GM23338 (cell line): Measurements from ENCODE around the gene GRIK4. TPM values are rescaled to one million over a fixed set of nuclear protein-coding genes. Genes with fewer than 3 reads are reported as not detected.

Source experiments
- ATAC-seq: fragments of 200-7000 bp; cut with Tn5 transposase; 3 replicates; pipeline ENCODE4 v1.9.1; 2020
- DNase-seq: peaks from one replicate; pipeline ENCODE4 v3.0.0-alpha.2; 2015; ENCODE audit warnings: low spot score
- H2AFZ ChIP-seq: fragments of 200-600 bp; sonication (generic); 2 replicates; pipeline ENCODE4 v1.8.0; 2016; ENCODE audit warnings: antibody characterized with exemption, mild to moderate bottlenecking, moderate library complexity
- H3F3A ChIP-seq: fragments of 200-600 bp; sonication (generic); replicated peaks from 2 replicates; pipeline ENCODE4 v1.8.0; 2017; ENCODE audit warnings: antibody characterized with exemption, mixed run types, low read depth
- H3K27ac ChIP-seq: fragments of 200-600 bp; sonication (generic); 2 replicates; pipeline ENCODE4 v1.6.1; 2016; ENCODE audit warnings: low read depth
- H3K27me3 ChIP-seq: fragments of 200-600 bp; sonication (generic); 2 replicates; pipeline ENCODE4 v1.8.0; 2016; ENCODE audit warnings: mild to moderate bottlenecking, mixed run types, moderate library complexity; ENCODE audit not compliant: insufficient read depth
- H3K36me3 ChIP-seq: fragments of 200-600 bp; sonication (generic); 2 replicates; pipeline ENCODE4 v1.8.0; 2016; ENCODE audit warnings: mild to moderate bottlenecking; ENCODE audit not compliant: insufficient read depth
- H3K4me1 ChIP-seq: fragments of 200-600 bp; sonication (generic); 2 replicates; pipeline ENCODE4 v1.8.0; 2016; ENCODE audit warnings: mild to moderate bottlenecking, moderate library complexity; ENCODE audit not compliant: insufficient read depth
- H3K4me2 ChIP-seq: fragments of 200-600 bp; sonication (generic); 2 replicates; pipeline ENCODE4 v1.7.1; 2017; ENCODE audit warnings: mixed run types
- H3K4me3 ChIP-seq: fragments of 200-600 bp; sonication (generic); 2 replicates; pipeline ENCODE4 v1.6.1; 2016; ENCODE audit warnings: mixed run types
- H3K79me2 ChIP-seq: fragments of 200-600 bp; sonication (generic); replicated peaks from 2 replicates; pipeline ENCODE4 v1.8.0; 2017; ENCODE audit warnings: mild to moderate bottlenecking; ENCODE audit not compliant: insufficient read depth
- H3K9me2 ChIP-seq: fragments of 200-600 bp; sonication (generic); 2 replicates; pipeline ENCODE4 v1.8.0; 2017; ENCODE audit not compliant: insufficient read depth
- H4K20me1 ChIP-seq: fragments of 200-600 bp; sonication (generic); replicated peaks from 2 replicates; pipeline ENCODE4 v1.8.0; 2017; ENCODE audit warnings: mild to moderate bottlenecking; ENCODE audit not compliant: insufficient read depth
- H3K27ac Mint-ChIP-seq: 2 replicates; pipeline ENCODE4 v1.8.0; 2020; ENCODE audit warnings: inconsistent platforms, mild to moderate bottlenecking, moderate library complexity, mixed read lengths
- H3K27me3 Mint-ChIP-seq: 3 replicates; pipeline ENCODE4 v1.8.0; 2022; ENCODE audit warnings: low read depth, mild to moderate bottlenecking, moderate library complexity, mixed read lengths, inconsistent platforms; ENCODE audit not compliant: insufficient read depth, poor library complexity
- H3K36me3 Mint-ChIP-seq: 3 replicates; pipeline ENCODE4 v1.8.0; 2021; ENCODE audit warnings: low read depth, mild to moderate bottlenecking, inconsistent platforms, moderate library complexity, mixed read lengths
- H3K4me1 Mint-ChIP-seq: 3 replicates; pipeline ENCODE4 v1.8.0; 2020; ENCODE audit warnings: mild to moderate bottlenecking, inconsistent platforms, mixed read lengths
- H3K4me3 Mint-ChIP-seq: 3 replicates; pipeline ENCODE4 v1.8.0; 2021; ENCODE audit warnings: moderate library complexity, mild to moderate bottlenecking, inconsistent platforms, mixed read lengths
- H3K9me3 Mint-ChIP-seq: 3 replicates; pipeline ENCODE4 v1.8.0; 2020; ENCODE audit warnings: moderate library complexity, mild to moderate bottlenecking, inconsistent platforms, mixed read lengths
- CREB1 ChIP-seq: fragments of 250-450 bp; sonication (Bioruptor Pico); IDR thresholded peaks from 2 replicates; pipeline ENCODE4 v1.5.0; 2020; ENCODE audit warnings: low read depth, mild to moderate bottlenecking, moderate library complexity
- CTCF ChIP-seq, 2 experiments: fragments of 200-600 bp in 1 of 2; sonication (generic) in 1 of 2; conservative IDR thresholded peaks; 2 replicates each; pipeline versions ENCODE4 v1.5.1 to v1.6.1; 2016 to 2017; ENCODE audit warnings: antibody characterized with exemption in 2 of 2, low read depth in 2 of 2, mild to moderate bottlenecking in 2 of 2, moderate library complexity in 1 of 2
- ETS1 ChIP-seq: IDR thresholded peaks from 2 replicates; pipeline ENCODE4 v1.6.1; 2016; ENCODE audit warnings: antibody characterized with exemption
- EZH2 ChIP-seq: fragments of 200-600 bp; sonication (generic); IDR thresholded peaks from one replicate; pipeline ENCODE4 v1.8.0; 2017; ENCODE audit warnings: antibody characterized with exemption, mild to moderate bottlenecking, low read depth; ENCODE audit not compliant: unreplicated experiment
- POLR2AphosphoS5 ChIP-seq: IDR thresholded peaks from 2 replicates; pipeline ENCODE4 v1.6.1; 2016; ENCODE audit warnings: antibody characterized with exemption, low read depth
- STAT1 ChIP-seq: IDR thresholded peaks from one replicate; pipeline ENCODE4 v1.6.1; 2016; ENCODE audit warnings: antibody characterized with exemption; ENCODE audit not compliant: unreplicated experiment
- ZNF114 ChIP-seq: fragments of 250-450 bp; sonication (Bioruptor Pico); IDR thresholded peaks from 2 replicates; pipeline ENCODE4 v1.5.0; 2020; ENCODE audit warnings: mild to moderate bottlenecking, moderate library complexity
- ZNF462 ChIP-seq: fragments of 250-450 bp; sonication (Bioruptor Pico); IDR thresholded peaks from 2 replicates; pipeline ENCODE4 v1.5.0; 2020; ENCODE audit warnings: mild to moderate bottlenecking, moderate library complexity
- polyA plus RNA-seq: library from polyadenylated mRNA; unstranded; fragments of >200 nt; fragmentation: Nextera tagmentation; extraction: Ambion mirVana; gene quantifications from 2 replicates; pipeline ENCODE4 v1.2.1, GENCODE V29; 2016
- total RNA-seq: library from RNA; depleted of rRNA; stranded (reverse); fragments of >200 nt; shearing (Covaris generic); gene quantifications from 2 replicates; pipeline ENCODE4 v1.2.3, GENCODE V29; 2014

The GRIK4 gene
- total and polyA plus RNA-seq, 2 experiments from 2014 or later, result 0.63 to 2.2 TPM

- no peak overlapping the region for H2AFZ ChIP-seq
- H3K36me3 Mint-ChIP-seq, result no peaks in the 10 kb centered on the region
- no peaks in the 10 kb centered on the region for H3K9me2 ChIP-seq
- TF ChIP-seq STAT1 (no peak), CTCF (conservative IDR thresholded peaks at IDR 0.05; ENCODE audit: low read depth in 2 of 2) (peak; percentile 62 to 79)
- H3K4me3 Mint-ChIP-seq, result no peak overlapping the region
- no peak overlapping the region for H3K27ac Mint-ChIP-seq
- no peak overlapping the region for H3K27ac ChIP-seq
- peaks cover 43% of the 10 kb centered on the region for H3K4me1 Mint-ChIP-seq
- ATAC-seq, result peak; percentile 84
- H3F3A ChIP-seq, result no peaks in the 10 kb centered on the region
- H3K36me3 ChIP-seq, result no peaks in the 10 kb centered on the region; the same call in 1 of the 2 replicates
- peak; percentile 94 for DNase-seq
- H4K20me1 ChIP-seq, result peaks cover 2% of the 10 kb centered on the region; the same call in 1 of the 2 replicates
- H3K4me3 ChIP-seq, result no peak overlapping the region
- no peak overlapping the region for H3K4me2 ChIP-seq
- H3K27me3 ChIP-seq, result no peaks in the 10 kb centered on the region
- no peaks in the 10 kb centered on the region for H3K79me2 ChIP-seq
- no peaks in the 10 kb centered on the region for H3K9me3 Mint-ChIP-seq
- peaks cover 3% of the 10 kb centered on the region; the same call in 1 of the 2 replicates for H3K4me1 ChIP-seq
- peaks cover 7% of the 10 kb centered on the region for H3K27me3 Mint-ChIP-seq
Observed at GRCh38 chr11:120660024-120660565, 148.5 kb downstream of the GRIK4 start.

GRCh38 chr11:120662071-120662676 lies 150.6 kb downstream of the GRIK4 start:
- H3K27me3 Mint-ChIP-seq, result peaks cover 7% of the 10 kb centered on the region
- H3K36me3 Mint-ChIP-seq, result no peaks in the 10 kb centered on the region
- peak; percentile 15 for ATAC-seq
- Histone ChIP-seq H3K36me3 (no peaks in the 10 kb centered on the region; the same call in 1 of the 2 replicates), H3K27me3 (no peaks in the 10 kb centered on the region), H4K20me1 (peaks cover 2% of the 10 kb centered on the region; the same call in 1 of the 2 replicates), H3K4me1 (peaks cover 3% of the 10 kb centered on the region; the same call in 1 of the 2 replicates), H3K4me3 (no peak overlapping the region), H3K27ac (no peak overlapping the region), H3K4me2 (no peak overlapping the region), H3F3A (no peaks in the 10 kb centered on the region), H2AFZ (no peak overlapping the region), H3K79me2 (no peaks in the 10 kb centered on the region), H3K9me2 (no peaks in the 10 kb centered on the region)
- no peak for DNase-seq
- H3K4me3 Mint-ChIP-seq, result no peak overlapping the region; the same call in 2 of the 3 replicates
- H3K9me3 Mint-ChIP-seq, result no peaks in the 10 kb centered on the region
- H3K4me1 Mint-ChIP-seq, result peaks cover 43% of the 10 kb centered on the region
- H3K27ac Mint-ChIP-seq, result no peak overlapping the region
- TF ChIP-seq ZNF114, result no peak
- no peak for TF ChIP-seq CTCF (conservative IDR thresholded peaks at IDR 0.05; ENCODE audit: low read depth in 2 of 2)
- no peak for TF ChIP-seq EZH2
- no peak for TF ChIP-seq ETS1
- no peak for TF ChIP-seq ZNF462 (CRISPR knock-in tag)
- no peak for TF ChIP-seq CREB1 (CRISPR knock-in tag)
- no peak for TF ChIP-seq POLR2AphosphoS5
